UCSD-AML1 (cell line): Measurements from ENCODE around the gene SUSD6.

ENCODE experiments used
- DNase-seq: peaks from one replicate; lab custom pipeline; 2025; ENCODE audit not compliant: unreplicated experiment; lab: John Stamatoyannopoulos, UW

The SUSD6 gene

DNA sequence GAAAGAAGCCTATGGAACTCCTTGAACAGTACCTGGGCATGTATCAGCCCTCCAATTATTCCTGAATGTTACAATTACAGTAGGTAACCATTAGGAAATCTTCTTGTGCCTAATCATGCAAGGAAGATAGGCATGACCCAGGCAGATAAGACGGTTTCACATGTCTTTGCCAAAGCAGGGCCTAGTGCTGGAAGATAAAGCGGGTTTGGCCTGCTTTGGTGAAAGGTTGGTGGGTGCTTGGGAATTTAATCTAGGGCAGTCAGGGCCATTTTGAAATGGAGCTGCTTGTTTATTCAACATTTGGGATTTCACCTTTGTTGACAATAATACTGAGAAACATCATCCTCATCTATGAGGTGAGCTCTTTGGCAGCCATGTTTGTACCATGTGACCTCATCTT lies 143.1 kb downstream of the SUSD6 start:
- no peak for DNase-seq

GRCh38 chr14:69755296-69755695 lies 143.9 kb downstream of the SUSD6 start:
- no peak for DNase-seq

GRCh38 chr14:69755784-69756183 lies 144.4 kb downstream of the SUSD6 start:
- no peak for DNase-seq

DNA sequence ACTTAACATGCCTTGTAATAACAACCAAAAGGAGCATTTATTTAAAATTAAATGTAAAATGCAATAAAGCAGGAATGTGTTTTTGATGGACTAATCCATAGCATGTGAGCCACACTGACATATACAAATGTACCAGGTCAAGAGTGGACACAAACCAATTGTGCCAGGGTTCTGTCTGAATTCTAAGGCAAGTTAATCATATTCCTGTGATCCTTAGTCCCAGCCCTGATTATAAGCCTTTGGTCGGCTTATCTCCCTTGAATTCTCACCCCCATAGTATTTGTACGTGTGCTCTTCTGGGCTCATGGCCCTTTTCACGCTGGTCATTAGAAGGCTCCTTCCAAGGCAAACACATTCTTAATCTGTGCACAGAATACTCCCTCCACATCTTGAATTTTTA lies 144.9 kb downstream of the SUSD6 start:
- no peak for DNase-seq

DNA sequence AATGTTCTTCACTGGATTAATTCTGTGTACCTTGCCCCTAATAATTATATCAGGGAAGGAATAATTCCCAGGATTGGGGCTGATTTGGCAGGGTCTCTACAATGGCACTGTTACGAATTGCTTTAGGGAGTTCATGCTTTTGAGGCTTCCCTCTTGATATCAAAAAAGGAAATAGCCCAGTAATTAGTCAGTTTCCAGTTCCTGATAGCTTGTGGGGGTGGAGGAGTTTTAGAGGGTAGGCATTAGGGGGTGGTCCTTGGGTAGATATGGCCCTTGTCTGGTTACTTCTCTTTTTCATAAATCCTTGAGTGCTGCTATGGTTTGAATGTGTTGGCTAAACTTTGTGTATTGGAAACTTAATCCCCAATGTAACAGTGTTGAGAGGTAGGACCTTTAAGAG lies 149.4 kb downstream of the SUSD6 start:
- no peak for DNase-seq

- no peak for DNase-seq
These were observed 152.5 kb downstream of the SUSD6 start for GRCh38 chr14:69763761-69764510.
